Left ventricle myocardium inferior (tissue), 1 donor: ENCODE results near the gene CCDC198. TPM values are rescaled to one million over a fixed set of nuclear protein-coding genes. Genes with fewer than 3 reads are reported as not detected.

ENCODE experiments used
- DNase-seq: peaks from one replicate; pipeline ENCODE4 v3.0.0-alpha.2; 2020
- H3K27ac ChIP-seq: fragments of 200-600 bp; replicated peaks from 2 replicates; pipeline ENCODE4 v1.8.0; 2021
- H3K27me3 ChIP-seq: fragments of 200-600 bp; 2 replicates; pipeline ENCODE4 v1.8.0; 2021; ENCODE audit warnings: low read depth
- H3K36me3 ChIP-seq: fragments of 200-600 bp; 2 replicates; pipeline ENCODE4 v1.8.0; 2021
- H3K4me1 ChIP-seq: fragments of 200-600 bp; 2 replicates; pipeline ENCODE4 v1.8.0; 2021
- H3K4me3 ChIP-seq: fragments of 200-600 bp; 2 replicates; pipeline ENCODE4 v1.8.0; 2021; ENCODE audit warnings: mild to moderate bottlenecking, moderate library complexity
- H3K9me3 ChIP-seq: fragments of 200-600 bp; replicated peaks from 2 replicates; pipeline ENCODE4 v1.8.0; 2021
- intact Hi-C: fragments of 100-400 bp; cut with micrococcal nuclease; formaldehyde crosslinking; loops from one replicate; pipeline ENCODE4 v1.11.0; 2022
- total RNA-seq: library from RNA; stranded (reverse); fragmentation: NEBNext Ultra II Directional; extraction: Animal tissue kit (Norgen Biotek cat#: 25700); gene quantifications from one replicate; pipeline ENCODE4 v1.2.1, GENCODE V29; 2021
- TF ChIP-seq, protein P1 (sequence below): fragments of 200-600 bp; IDR thresholded peaks from 2 replicates; pipeline ENCODE4 v1.8.0; 2021; ENCODE audit warnings: antibody characterized with exemption, mild to moderate bottlenecking, borderline replicate concordance
- donor health status: DM: no; HTN: yes; CAD: no; lungs with severe emphysema.

CCDC198 gene
- total RNA-seq, 1 donor from 2014 or later, result not detected

DNA sequence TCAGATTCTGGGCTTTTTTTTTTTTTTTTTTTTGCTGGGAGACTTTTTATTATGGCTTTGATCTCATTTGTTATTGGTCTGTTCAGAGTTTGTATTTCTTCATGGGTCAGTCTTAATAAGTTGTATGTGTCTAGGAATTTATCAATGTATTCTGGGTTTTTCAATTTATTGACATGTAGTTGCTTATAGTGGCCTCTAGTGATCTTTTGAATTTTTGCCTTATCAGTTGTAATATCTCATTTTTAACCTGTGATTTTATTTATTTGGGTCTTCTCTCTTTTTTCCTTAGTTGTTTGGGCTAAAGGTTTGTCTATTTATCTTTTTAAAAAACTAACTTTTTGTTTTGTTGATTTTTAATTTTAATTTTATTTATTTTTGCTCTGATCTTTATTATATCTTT, 57.7 kb downstream of the CCDC198 start:
- H3K4me3 ChIP-seq, result no peak overlapping the region
- H3K36me3 ChIP-seq, result no peaks in the 10 kb centered on the region
- H3K9me3 ChIP-seq, result peaks cover 18% of the 10 kb centered on the region
- no peaks in the 10 kb centered on the region for H3K4me1 ChIP-seq
- no peak overlapping the region for H3K27ac ChIP-seq
- DNase-seq, result no peak
- intact Hi-C loops, result no loop called here
- H3K27me3 ChIP-seq, result no peaks in the 10 kb centered on the region
- TF ChIP-seq, protein P1, sequence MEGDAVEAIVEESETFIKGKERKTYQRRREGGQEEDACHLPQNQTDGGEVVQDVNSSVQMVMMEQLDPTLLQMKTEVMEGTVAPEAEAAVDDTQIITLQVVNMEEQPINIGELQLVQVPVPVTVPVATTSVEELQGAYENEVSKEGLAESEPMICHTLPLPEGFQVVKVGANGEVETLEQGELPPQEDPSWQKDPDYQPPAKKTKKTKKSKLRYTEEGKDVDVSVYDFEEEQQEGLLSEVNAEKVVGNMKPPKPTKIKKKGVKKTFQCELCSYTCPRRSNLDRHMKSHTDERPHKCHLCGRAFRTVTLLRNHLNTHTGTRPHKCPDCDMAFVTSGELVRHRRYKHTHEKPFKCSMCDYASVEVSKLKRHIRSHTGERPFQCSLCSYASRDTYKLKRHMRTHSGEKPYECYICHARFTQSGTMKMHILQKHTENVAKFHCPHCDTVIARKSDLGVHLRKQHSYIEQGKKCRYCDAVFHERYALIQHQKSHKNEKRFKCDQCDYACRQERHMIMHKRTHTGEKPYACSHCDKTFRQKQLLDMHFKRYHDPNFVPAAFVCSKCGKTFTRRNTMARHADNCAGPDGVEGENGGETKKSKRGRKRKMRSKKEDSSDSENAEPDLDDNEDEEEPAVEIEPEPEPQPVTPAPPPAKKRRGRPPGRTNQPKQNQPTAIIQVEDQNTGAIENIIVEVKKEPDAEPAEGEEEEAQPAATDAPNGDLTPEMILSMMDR, result no peak

DNA sequence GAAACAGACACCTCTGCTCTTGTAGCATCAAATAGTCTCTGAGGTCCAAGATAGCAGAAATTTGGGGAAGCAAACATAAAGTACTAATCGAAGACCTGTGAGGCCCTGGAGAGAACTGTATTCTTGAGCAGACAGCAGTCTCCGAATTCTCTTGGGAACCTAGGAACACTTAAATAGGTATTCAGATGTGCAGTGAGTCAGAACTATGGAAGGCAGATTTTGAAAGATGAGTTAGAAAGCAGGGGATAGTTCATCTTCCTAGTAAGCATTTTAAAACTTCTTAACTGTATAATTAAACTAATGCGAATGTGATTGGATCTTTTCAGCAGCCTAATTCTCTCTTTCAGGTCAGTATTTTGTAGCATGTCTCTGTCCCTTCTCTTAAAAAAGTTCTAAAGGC, 72.7 kb downstream of the CCDC198 start:
- Histone ChIP-seq H3K27me3 (no peaks in the 10 kb centered on the region), H3K9me3 (no peaks in the 10 kb centered on the region), H3K4me1 (no peaks in the 10 kb centered on the region), H3K4me3 (no peak overlapping the region), H3K27ac (no peak overlapping the region), H3K36me3 (no peaks in the 10 kb centered on the region)
- TF ChIP-seq, protein P1, result no peak
- no peak for DNase-seq
- intact Hi-C loops, result no loop called here

GRCh38 chr14:57420033-57420432, 73.6 kb downstream of the CCDC198 start:
- no peaks in the 10 kb centered on the region for H3K36me3 ChIP-seq
- no peak overlapping the region for H3K27ac ChIP-seq
- H3K9me3 ChIP-seq, result no peaks in the 10 kb centered on the region
- intact Hi-C loops, result no loop called here
- H3K4me3 ChIP-seq, result no peak overlapping the region
- H3K4me1 ChIP-seq, result no peaks in the 10 kb centered on the region
- TF ChIP-seq, protein P1, result no peak
- DNase-seq, result no peak
- no peaks in the 10 kb centered on the region for H3K27me3 ChIP-seq

Other genes starting within 250 kb of the CCDC198 start
- gene EXOC5, start 225.0 kb downstream of the CCDC198 start, total RNA-seq, result 57.0 TPM
- 49.1 TPM for gene AP5M1, start 224.9 kb downstream of the CCDC198 start, total RNA-seq
- gene NAA30, start 103.3 kb downstream of the CCDC198 start, total RNA-seq, result 24.2 TPM